Measurements from ENCODE around the gene IL12RB2. TPM values are rescaled to one million over a fixed set of nuclear protein-coding genes. Genes with fewer than 3 reads are reported as not detected.
A peak's percentile ranks its signal among the peaks of the same experiment; 100 is the strongest.

Gene IL12RB2
- total and polyA plus RNA-seq, 2 of the 13 experiments (the other 11 are each of a cell fraction or from before 2014, with no cell fraction given) = not detected

- TF ChIP-seq ZNF407 (CRISPR knock-in tag; IDR thresholded peaks at IDR 0.05; ENCODE audit: not compliant biosample characterization) (peak; percentile 46), SIX1 (CRISPR knock-in tag; IDR thresholded peaks at IDR 0.05; ENCODE audit: borderline replicate concordance) (peak; percentile 37; the same call in 1 of the 2 replicates), ZNF431 (CRISPR knock-in tag; IDR thresholded peaks at IDR 0.05; ENCODE audit: borderline replicate concordance, low read depth) (peak; percentile 17; the same call in 1 of the 2 replicates), SRSF1 (optimal IDR thresholded peaks at IDR 0.05; ENCODE audit: low read depth, low read length) (no peak), BHLHE40 (IDR thresholded peaks at IDR 0.05; ENCODE audit: low read length) (peak; percentile 66; the same call in 1 of the 2 replicates), ZNF724P (CRISPR knock-in tag; IDR thresholded peaks at IDR 0.05; ENCODE audit: borderline replicate concordance) (0 out of 2 replicates have a peak, but pooled peaks have one; percentile 34), NKX3-1 (CRISPR knock-in tag; IDR thresholded peaks at IDR 0.05) (no peak; the same call in 1 of the 2 replicates), RNF219 (CRISPR knock-in tag; IDR thresholded peaks at IDR 0.05) (0 out of 2 replicates have a peak, but pooled peaks have one; percentile 56), E2F2 (CRISPR knock-in tag; IDR thresholded peaks at IDR 0.05; ENCODE audit: borderline replicate concordance) (no peak; the same call in 1 of the 2 replicates), REST (IDR thresholded peaks at IDR 0.05; ENCODE audit: borderline replicate concordance in 1 of 2, low read depth in 1 of 2, low read length in 2 of 2) (no peak), ZNF331 (CRISPR knock-in tag; IDR thresholded peaks at IDR 0.05) (no peak; the same call in 1 of the 2 replicates), KDM6A (CRISPR knock-in tag; IDR thresholded peaks at IDR 0.05; ENCODE audit: low read depth) (no peak)
These were observed 122.9 kb downstream of the IL12RB2 start, which contains the start of gene SERBP1 (continued) for GRCh38 chr1:67430358-67431155.
